ENCODE measurements around the gene IL20.

DNA sequence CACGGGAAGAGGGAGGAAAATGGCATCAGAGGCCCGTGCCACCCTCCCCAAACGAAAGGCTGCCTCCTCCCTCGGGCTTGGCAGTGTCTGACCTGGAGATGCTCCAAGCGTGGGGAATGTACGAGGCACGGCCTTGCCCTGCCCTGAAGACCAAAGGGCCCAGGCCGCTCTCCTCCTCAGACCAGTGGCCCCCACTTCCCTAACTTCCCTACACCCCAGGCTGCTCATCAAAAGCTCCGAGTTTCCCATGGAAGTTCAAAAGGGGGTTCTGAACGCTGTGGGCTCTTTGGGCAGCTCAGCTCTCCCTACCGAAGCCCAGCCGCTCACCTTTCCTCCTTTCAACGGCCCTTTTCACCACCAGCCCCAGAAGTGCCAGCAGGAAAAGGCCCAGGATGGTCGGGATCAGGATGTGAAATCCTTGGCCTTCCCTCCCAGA, 44.5 kb downstream of the IL20 start:
- no peak for TF ChIP-seq RAD21 (IDR thresholded peaks at IDR 0.05 in 1 of 2, conservative IDR thresholded peaks at IDR 0.05 in 1 of 2; ENCODE audit: low read depth in 2 of 2, low read length in 2 of 2)
- no peak for TF ChIP-seq JUN (IDR thresholded peaks at IDR 0.05; ENCODE audit: low read depth, low read length)
- TF ChIP-seq JUND (IDR thresholded peaks at IDR 0.05; ENCODE audit: low read length), result no peak
- TF ChIP-seq, protein P1, sequence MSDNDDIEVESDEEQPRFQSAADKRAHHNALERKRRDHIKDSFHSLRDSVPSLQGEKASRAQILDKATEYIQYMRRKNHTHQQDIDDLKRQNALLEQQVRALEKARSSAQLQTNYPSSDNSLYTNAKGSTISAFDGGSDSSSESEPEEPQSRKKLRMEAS (IDR thresholded peaks at IDR 0.05), result no peak
- TF ChIP-seq, protein P2, sequence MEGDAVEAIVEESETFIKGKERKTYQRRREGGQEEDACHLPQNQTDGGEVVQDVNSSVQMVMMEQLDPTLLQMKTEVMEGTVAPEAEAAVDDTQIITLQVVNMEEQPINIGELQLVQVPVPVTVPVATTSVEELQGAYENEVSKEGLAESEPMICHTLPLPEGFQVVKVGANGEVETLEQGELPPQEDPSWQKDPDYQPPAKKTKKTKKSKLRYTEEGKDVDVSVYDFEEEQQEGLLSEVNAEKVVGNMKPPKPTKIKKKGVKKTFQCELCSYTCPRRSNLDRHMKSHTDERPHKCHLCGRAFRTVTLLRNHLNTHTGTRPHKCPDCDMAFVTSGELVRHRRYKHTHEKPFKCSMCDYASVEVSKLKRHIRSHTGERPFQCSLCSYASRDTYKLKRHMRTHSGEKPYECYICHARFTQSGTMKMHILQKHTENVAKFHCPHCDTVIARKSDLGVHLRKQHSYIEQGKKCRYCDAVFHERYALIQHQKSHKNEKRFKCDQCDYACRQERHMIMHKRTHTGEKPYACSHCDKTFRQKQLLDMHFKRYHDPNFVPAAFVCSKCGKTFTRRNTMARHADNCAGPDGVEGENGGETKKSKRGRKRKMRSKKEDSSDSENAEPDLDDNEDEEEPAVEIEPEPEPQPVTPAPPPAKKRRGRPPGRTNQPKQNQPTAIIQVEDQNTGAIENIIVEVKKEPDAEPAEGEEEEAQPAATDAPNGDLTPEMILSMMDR (IDR thresholded peaks at IDR 0.05; ENCODE audit: control extremely low read depth in 1 of 3, insufficient read depth in 1 of 3, low read depth in 1 of 3, low read length in 3 of 3), result no peak
- TF ChIP-seq RNF2 (IDR thresholded peaks at IDR 0.05; ENCODE audit: borderline replicate concordance, low read depth, low read length, missing control alignments, poor library complexity, severe bottlenecking), result no peak
- no peak for TF ChIP-seq TAF1 (IDR thresholded peaks at IDR 0.05; ENCODE audit: low read depth, low read length)
- TF ChIP-seq CTBP2 (IDR thresholded peaks at IDR 0.05; ENCODE audit: borderline replicate concordance, insufficient read depth, insufficient read length, low read length), result no peak

All from H1 (cell line).